Effector memory CD8-positive, alpha-beta T cell (primary cell): ENCODE results near the gene LSM7.

Source experiments
- ATAC-seq: fragments of 150-1000 bp; cut with Tn5 transposase; replicated peaks from 2 replicates; pipeline ENCODE4 v1.10.0; 2021; ENCODE audit warnings: mild to moderate bottlenecking, moderate library complexity
- DNase-seq, 3 experiments: peaks; one replicate each; pipeline ENCODE4 v3.0.0; 2021
- H3K27ac Mint-ChIP-seq, 2 donors: one replicate each; pipeline ENCODE4 v1.8.0; 2022; ENCODE audit warnings: mild to moderate bottlenecking in 2 of 2, mixed read lengths in 2 of 2, moderate library complexity in 2 of 2
- H3K27me3 Mint-ChIP-seq, 2 donors: one replicate each; pipeline ENCODE4 v1.8.0; 2022; ENCODE audit warnings: mixed read lengths in 2 of 2
- H3K36me3 Mint-ChIP-seq: one replicate; pipeline ENCODE4 v1.8.0; 2022; ENCODE audit warnings: mild to moderate bottlenecking, moderate library complexity, mixed read lengths; ENCODE audit not compliant: insufficient read depth
- H3K4me1 Mint-ChIP-seq, 2 donors: one replicate each; pipeline ENCODE4 v1.8.0; 2022; ENCODE audit warnings: low read depth in 2 of 2, mixed read lengths in 2 of 2
- H3K4me3 Mint-ChIP-seq, 2 donors: one replicate each; pipeline ENCODE4 v1.8.0; 2022; ENCODE audit warnings: mild to moderate bottlenecking in 2 of 2, mixed read lengths in 2 of 2, moderate library complexity in 2 of 2
- H3K9me3 Mint-ChIP-seq, 2 donors: one replicate each; pipeline ENCODE4 v1.8.0; 2022; ENCODE audit warnings: mixed read lengths in 2 of 2

Gene LSM7

GRCh38 chr19:2329501-2329916 is 1.1 kb upstream of the LSM7 start:
- Mint-ChIP-seq H3K36me3 (peaks cover 38% of the 10 kb centered on the region), H3K9me3 (no peaks in the 10 kb centered on the region), H3K4me3 (peak overlapping the region; percentile 91 to 97), H3K27me3 (no peaks in the 10 kb centered on the region), H3K27ac (peak overlapping the region; percentile 95 to 96), H3K4me1 (peaks cover 32 to 35% of the 10 kb centered on the region in 2 donors)
- DNase-seq (no peak), ATAC-seq (no peak)

DNA sequence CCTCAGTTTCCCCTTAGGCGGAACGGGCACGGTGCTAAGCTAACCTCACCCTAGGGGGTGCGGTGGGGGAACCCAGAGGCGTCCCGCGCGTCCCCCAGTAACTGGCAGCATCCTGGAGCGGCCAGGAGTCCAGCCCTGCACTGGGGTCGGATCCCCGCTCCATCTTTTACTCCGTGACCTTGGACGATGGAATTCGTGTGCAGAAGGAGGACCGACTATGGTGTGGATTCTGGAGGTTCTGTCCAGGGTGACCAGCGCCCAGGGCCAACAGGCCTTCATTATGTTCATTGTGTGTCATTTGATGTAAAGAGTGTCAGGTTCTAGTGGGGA is 728 bp upstream of the LSM7 start:
- no peaks in the 10 kb centered on the region for H3K27me3 Mint-ChIP-seq
- DNase-seq: no peak
- no peak for ATAC-seq
- H3K36me3 Mint-ChIP-seq: peaks cover 42% of the 10 kb centered on the region
- H3K4me1 Mint-ChIP-seq: peaks cover 32 to 35% of the 10 kb centered on the region in 2 donors
- peak overlapping the region; percentile 95 to 96 for H3K27ac Mint-ChIP-seq
- H3K9me3 Mint-ChIP-seq: no peaks in the 10 kb centered on the region
- H3K4me3 Mint-ChIP-seq: peak overlapping the region; percentile 91 to 97

- Mint-ChIP-seq H3K27ac (peak overlapping the region; percentile 95 to 96), H3K4me3 (peak overlapping the region; percentile 91 to 97), H3K36me3 (peaks cover 46% of the 10 kb centered on the region), H3K9me3 (no peaks in the 10 kb centered on the region), H3K4me1 (peaks cover 32 to 35% of the 10 kb centered on the region in 2 donors), H3K27me3 (no peaks in the 10 kb centered on the region)
- DNase-seq (peak; percentile 38 to 48 (median 46)), ATAC-seq (peak; percentile 70)
Measured at GRCh38 chr19:2327773-2328400, 499 bp downstream of the LSM7 start.

DNA sequence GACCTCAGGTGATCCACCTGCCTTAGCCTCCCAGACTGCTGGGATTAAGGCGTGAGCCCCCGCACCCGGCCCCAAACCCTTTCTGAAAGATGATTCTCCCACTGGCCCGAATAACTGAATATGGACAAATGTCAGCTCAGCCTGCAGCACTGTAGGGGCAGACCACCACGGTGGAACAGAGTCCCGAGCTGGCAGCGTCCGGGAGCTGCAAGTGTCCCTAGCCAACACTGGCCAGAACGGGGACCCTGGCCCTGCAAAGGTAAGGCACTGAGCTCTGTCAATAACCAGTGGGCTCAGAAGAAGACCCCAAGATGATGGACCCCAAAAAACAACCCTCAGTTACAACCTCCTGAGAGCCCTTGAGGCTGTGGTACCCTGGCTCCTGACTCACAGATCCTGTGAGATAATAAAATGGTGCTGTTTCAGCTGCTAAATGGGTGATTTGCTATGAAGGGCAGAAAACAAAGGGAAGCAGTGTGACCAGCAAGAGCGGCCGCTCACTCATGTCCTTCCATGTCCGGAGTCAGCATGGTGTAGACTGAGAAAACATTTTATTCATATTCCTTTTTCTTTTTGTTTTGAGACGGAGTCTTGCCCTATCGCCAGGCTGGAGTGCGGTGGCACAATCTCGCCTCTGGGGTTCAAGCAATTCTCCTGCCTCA is 1.6 kb downstream of the LSM7 start:
- DNase-seq: no peak
- H3K27me3 Mint-ChIP-seq: no peaks in the 10 kb centered on the region
- H3K36me3 Mint-ChIP-seq: peaks cover 57% of the 10 kb centered on the region
- no peaks in the 10 kb centered on the region for H3K9me3 Mint-ChIP-seq
- H3K4me3 Mint-ChIP-seq: peak overlapping the region; percentile 91 to 97
- H3K27ac Mint-ChIP-seq: peak overlapping the region; percentile 95 to 96
- peaks cover 32 to 35% of the 10 kb centered on the region in 2 donors for H3K4me1 Mint-ChIP-seq
- no peak for ATAC-seq

DNA sequence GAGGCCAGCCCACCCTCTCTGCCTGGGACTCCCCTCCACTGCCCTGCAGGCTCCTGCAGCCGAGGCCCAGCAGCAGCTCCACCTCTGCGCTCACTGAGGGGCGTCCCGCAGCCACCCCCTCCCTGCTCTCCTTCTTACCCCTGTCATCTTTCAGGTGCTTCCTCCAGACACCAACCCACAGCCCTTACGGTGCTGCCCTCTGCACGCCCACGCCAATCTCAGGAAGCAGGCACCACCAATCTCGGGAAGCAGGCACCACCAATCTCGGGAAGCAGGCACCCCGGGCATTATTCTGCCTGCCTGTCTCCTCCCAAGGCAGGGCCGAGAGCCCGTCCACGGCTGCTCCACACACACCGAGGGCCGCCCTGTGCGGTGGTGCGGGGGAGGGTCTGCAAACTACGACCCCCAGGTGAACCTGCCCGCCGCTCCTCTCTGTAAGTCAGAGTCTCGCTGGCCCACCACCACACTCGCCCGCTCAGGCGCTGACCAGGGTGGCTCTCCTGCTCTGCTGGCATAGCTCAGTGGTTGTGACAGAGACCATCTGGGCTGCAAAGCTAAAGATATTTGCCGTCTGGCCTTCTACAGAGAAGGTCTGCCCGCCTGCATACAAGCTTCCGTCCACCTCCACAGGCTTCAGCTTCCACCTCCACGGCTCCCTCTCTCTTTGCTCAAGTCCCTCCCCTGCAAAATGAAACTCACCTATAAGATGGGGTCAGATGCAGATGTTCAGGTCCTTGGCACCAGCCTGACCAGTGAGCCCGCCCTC is 2.9 kb downstream of the LSM7 start:
- H3K9me3 Mint-ChIP-seq: no peaks in the 10 kb centered on the region
- peaks cover 32 to 33% of the 10 kb centered on the region in 2 donors for H3K4me1 Mint-ChIP-seq
- H3K27ac Mint-ChIP-seq: peak overlapping the region in 1 of 2 donors; percentile 95
- ATAC-seq: no peak
- H3K4me3 Mint-ChIP-seq: no peak overlapping the region
- no peaks in the 10 kb centered on the region for H3K27me3 Mint-ChIP-seq
- peaks cover 54% of the 10 kb centered on the region for H3K36me3 Mint-ChIP-seq
- DNase-seq: no peak

GRCh38 chr19:2324220-2324948 is 4.0 kb downstream of the LSM7 start:
- Mint-ChIP-seq H3K27me3 (no peaks in the 10 kb centered on the region), H3K27ac (peak overlapping the region in 1 of 2 donors; percentile 46), H3K9me3 (no peaks in the 10 kb centered on the region), H3K36me3 (peaks cover 51% of the 10 kb centered on the region), H3K4me1 (peaks cover 24 to 26% of the 10 kb centered on the region in 2 donors), H3K4me3 (no peak overlapping the region)
- no peak for ATAC-seq
- no peak for DNase-seq

DNA sequence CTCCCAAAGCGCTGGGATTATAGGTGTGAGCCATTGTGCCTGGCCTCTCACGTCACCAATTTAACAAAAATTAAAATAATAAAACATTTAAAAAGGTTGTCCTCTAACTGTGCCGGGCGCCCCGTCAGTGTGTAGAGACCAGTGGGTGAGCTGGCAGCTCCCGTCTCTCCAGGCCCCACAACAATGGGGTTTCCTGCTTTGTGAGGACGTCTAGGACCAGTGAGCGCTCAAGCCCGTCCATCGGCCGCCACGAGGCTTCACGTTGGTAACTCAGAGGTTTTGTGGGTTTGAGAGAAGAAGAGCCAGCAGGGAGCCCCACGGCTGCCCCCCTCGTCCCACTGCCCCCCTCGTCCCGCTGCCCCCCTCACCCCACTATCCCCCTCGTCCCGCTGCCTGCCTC is 4.7 kb downstream of the LSM7 start:
- no peak for ATAC-seq
- Mint-ChIP-seq H3K9me3 (no peaks in the 10 kb centered on the region), H3K4me3 (no peak overlapping the region), H3K27me3 (no peaks in the 10 kb centered on the region), H3K27ac (no peak overlapping the region), H3K4me1 (peaks cover 21 to 22% of the 10 kb centered on the region in 2 donors), H3K36me3 (peaks cover 46% of the 10 kb centered on the region)
- no peak for DNase-seq

DNA sequence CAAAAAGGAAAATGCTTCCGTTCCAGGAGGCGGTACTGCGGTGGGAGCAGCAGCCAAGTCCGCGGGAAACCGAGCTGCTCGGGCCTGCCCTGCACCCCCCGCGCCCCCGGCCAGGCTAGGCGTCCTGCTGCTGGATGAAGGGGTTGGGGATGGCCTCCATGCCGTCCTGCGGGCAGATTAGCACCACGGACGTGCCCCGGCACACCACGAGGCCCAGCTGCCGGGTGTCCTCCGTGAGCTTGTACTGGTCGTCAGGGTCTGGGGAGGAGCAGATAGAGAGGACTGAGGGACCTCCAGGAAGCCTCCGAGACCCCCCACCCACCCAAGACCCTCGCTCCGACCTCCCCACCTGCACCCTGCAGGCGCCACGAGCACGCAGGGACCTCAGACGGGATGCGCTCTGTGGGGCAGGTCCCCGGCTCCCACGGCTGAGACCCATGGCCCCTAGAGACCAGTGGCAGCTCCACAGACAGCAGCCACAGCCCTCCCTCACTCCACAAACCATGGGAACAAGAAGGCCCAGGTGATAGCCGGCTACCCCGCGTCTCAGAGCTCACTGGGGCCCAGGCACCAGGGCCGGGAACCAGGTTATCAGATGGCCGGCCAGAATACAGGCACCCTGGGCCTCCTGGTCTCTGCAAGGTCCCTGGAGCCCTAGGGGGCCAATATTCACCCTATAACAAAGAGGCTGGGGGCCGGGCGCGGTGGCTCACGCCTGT is 6.7 kb downstream of the LSM7 start:
- peaks cover 32% of the 10 kb centered on the region for H3K36me3 Mint-ChIP-seq
- H3K27ac Mint-ChIP-seq: no peak overlapping the region
- DNase-seq (no peak), ATAC-seq (no peak)
- no peaks in the 10 kb centered on the region for H3K27me3 Mint-ChIP-seq
- no peaks in the 10 kb centered on the region for H3K9me3 Mint-ChIP-seq
- H3K4me3 Mint-ChIP-seq: no peak overlapping the region
- H3K4me1 Mint-ChIP-seq: peaks cover 10 to 13% of the 10 kb centered on the region in 2 donors

DNA sequence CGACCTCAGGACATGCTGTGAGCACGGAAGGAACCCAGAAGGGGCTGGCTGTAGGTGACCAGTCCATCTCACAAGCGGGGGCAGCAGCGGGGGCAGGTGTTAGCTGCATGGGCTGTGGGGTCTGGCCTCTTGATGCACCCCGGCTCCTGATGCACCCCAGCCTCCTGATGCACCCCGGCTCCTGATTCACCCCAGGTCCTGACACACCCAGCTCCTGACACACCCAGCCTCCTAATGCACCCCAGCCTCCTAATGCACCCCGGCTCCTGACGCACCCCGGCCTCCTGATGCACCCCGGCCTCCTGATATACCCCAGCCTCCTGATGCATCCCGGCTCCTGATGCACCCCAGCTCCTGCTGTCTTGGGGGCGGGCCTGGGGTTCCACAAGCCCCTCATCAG is 7.4 kb downstream of the LSM7 start:
- no peak for ATAC-seq
- H3K27ac Mint-ChIP-seq: no peak overlapping the region

GRCh38 chr19:2320049-2320448 is 8.3 kb downstream of the LSM7 start:
- Mint-ChIP-seq H3K27me3 (peaks cover 2 to 7% of the 10 kb centered on the region in 2 donors), H3K4me3 (no peak overlapping the region), H3K36me3 (peaks cover 26% of the 10 kb centered on the region), H3K27ac (no peak overlapping the region), H3K4me1 (peaks cover 0 to 5% of the 10 kb centered on the region in 2 donors), H3K9me3 (peaks cover 0 to under 1% of the 10 kb centered on the region in 2 donors)
- DNase-seq (no peak), ATAC-seq (no peak)

More for the DNA sequence above, 7.4 kb downstream of the LSM7 start:
- H3K4me1 Mint-ChIP-seq: peaks cover 9 to 10% of the 10 kb centered on the region in 2 donors
- H3K27me3 Mint-ChIP-seq: no peaks in the 10 kb centered on the region
- peaks cover 31% of the 10 kb centered on the region for H3K36me3 Mint-ChIP-seq
- DNase-seq: no peak
- H3K4me3 Mint-ChIP-seq: no peak overlapping the region
- no peaks in the 10 kb centered on the region for H3K9me3 Mint-ChIP-seq

- ATAC-seq: no peak
- H3K27ac Mint-ChIP-seq: no peak overlapping the region
- H3K4me3 Mint-ChIP-seq: no peak overlapping the region
- H3K27me3 Mint-ChIP-seq: peaks cover 7 to 12% of the 10 kb centered on the region in 2 donors
- no peak for DNase-seq
- H3K9me3 Mint-ChIP-seq: peaks cover 0 to 3% of the 10 kb centered on the region in 2 donors
- H3K36me3 Mint-ChIP-seq: peaks cover 25% of the 10 kb centered on the region
- H3K4me1 Mint-ChIP-seq: peaks cover 0 to 5% of the 10 kb centered on the region in 2 donors
Measured at GRCh38 chr19:2319551-2319950, 8.8 kb downstream of the LSM7 start.

DNA sequence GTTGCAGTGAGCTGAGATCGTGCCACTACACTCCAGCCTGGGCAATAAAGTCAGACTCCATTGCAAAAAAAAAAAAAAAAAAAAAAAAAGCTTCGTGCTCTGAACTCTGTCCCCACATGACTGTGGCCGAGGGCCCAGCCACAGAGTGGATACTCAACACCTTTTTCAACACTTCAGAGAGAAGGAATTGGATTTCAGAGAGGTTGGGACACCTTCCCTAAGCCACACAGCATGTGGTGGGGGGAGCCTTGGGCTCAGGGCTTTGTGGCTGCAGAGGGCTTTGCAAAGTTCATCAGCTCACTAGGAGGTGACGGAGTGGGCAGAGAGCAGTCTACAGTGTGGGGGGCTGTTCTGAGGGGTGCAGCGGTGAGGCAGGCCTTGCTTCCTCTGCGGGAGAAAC is 9.5 kb downstream of the LSM7 start:
- Mint-ChIP-seq H3K9me3 (peaks cover 0 to 3% of the 10 kb centered on the region in 2 donors), H3K4me1 (peaks cover 0 to 5% of the 10 kb centered on the region in 2 donors), H3K27me3 (peaks cover 13 to 19% of the 10 kb centered on the region in 2 donors), H3K36me3 (peaks cover 19% of the 10 kb centered on the region), H3K4me3 (no peak overlapping the region), H3K27ac (peak overlapping the region in 1 of 2 donors; percentile 49)
- ATAC-seq (no peak), DNase-seq (no peak)
